ENCODE measurements around the gene GLRX. TPM values are rescaled to one million over a fixed set of nuclear protein-coding genes. Genes with fewer than 3 reads are reported as not detected.

The GLRX gene
- total and polyA plus RNA-seq, 2 of the 4 experiments (the other 2 are of a cell fraction), result 142 to 193 TPM

DNA sequence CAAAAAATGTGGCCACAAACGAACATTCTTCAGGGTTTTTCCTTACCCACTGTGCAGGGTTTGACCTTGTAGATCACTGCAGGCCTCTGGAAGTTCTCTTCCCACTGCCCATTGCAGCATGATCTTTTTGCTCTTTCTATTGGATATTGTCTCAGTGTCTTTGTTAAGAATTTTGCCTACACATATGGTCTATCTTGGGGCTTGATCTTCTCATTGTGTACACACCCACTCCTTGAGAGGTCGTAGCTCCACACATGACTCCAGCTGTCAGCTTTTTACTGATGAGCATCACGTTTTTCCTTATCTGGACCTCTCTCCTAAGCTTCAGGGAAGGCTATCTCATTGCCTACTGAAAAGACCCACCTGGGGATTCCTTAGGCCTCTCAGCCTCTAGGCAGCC is 3.0 kb upstream of the GLRX start:
- Histone ChIP-seq H3K4me3 (ENCODE audit: insufficient read depth, low read depth, low read length) (no peak overlapping the region), H3K9ac (ENCODE audit: low read depth, low read length) (no peak overlapping the region), H4K20me1 (ENCODE audit: insufficient read depth, low read length) (peaks cover 14% of the 10 kb centered on the region; the same call in 1 of the 2 replicates), H4K91ac (ENCODE audit: insufficient read depth, low read depth, low read length) (0 out of 2 replicates have a peak overlapping the region, but pooled peaks have one; percentile 5), H3K79me1 (ENCODE audit: low read depth in 1 of 2, low read length in 2 of 2) (peaks cover 0 to 25% of the 10 kb centered on the region in 2 experiments; a peak in 2 of 4 replicates), H2BK15ac (ENCODE audit: low read depth, low read length) (peak overlapping the region; percentile 32; the same call in 1 of the 3 replicates), H2BK20ac (ENCODE audit: low read depth, low read length) (no peak overlapping the region; the same call in 1 of the 2 replicates), H3K9me3 (ENCODE audit: control insufficient read depth, insufficient read depth, low read length) (no peaks in the 10 kb centered on the region), H3K14ac (replicated peaks; ENCODE audit: low read depth, low read length) (0 out of 2 replicates have a peak overlapping the region, but pooled peaks have one; percentile 3), H3K23ac (ENCODE audit: low read depth, low read length) (no peak overlapping the region), H2AFZ (replicated peaks; ENCODE audit: low read length, poor library complexity) (no peak overlapping the region), H2BK5ac (ENCODE audit: low read depth, low read length, poor library complexity, severe bottlenecking) (no peak overlapping the region), H3K18ac (ENCODE audit: low read depth, low read length) (no peak overlapping the region), H3K27me3 (ENCODE audit: control insufficient read depth, insufficient read depth, low read length) (no peaks in the 10 kb centered on the region), H2BK120ac (ENCODE audit: low read depth, low read length) (peak overlapping the region; percentile 8; the same call in 1 of the 2 replicates), H3K36me3 (ENCODE audit: control insufficient read depth, insufficient read depth, low read length) (no peaks in the 10 kb centered on the region), H4K5ac (ENCODE audit: low read depth, low read length) (no peak overlapping the region), H3K4me2 (ENCODE audit: low read depth, low read length) (no peak overlapping the region), H2AK5ac (ENCODE audit: low read depth, low read length) (peak overlapping the region; percentile 38), H3K56ac (ENCODE audit: extremely low read depth, insufficient read depth, low read length) (no peak overlapping the region), H3K4ac (ENCODE audit: low read depth, low read length) (0 out of 2 replicates have a peak overlapping the region, but pooled peaks have one; percentile 30), H3K27ac (ENCODE audit: insufficient read depth, low read length) (no peak overlapping the region), H3K9me1 (ENCODE audit: insufficient read depth, low read length) (peaks cover 11% of the 10 kb centered on the region), H4K8ac (ENCODE audit: low read depth in 2 of 2, low read length in 2 of 2) (no peak overlapping the region), H2AK9ac (replicated peaks; ENCODE audit: low read depth, low read length, poor library complexity) (no peak overlapping the region), H3K4me1 (ENCODE audit: control insufficient read depth, insufficient read depth, low read length) (peaks cover 16% of the 10 kb centered on the region)
- 80% methylated on average over 1 of the region's 3 CpGs; no CpG with 5 or more reads in 1 of the 2 experiments for WGBS, 2 experiments (ENCODE audit: extremely low coverage in 2 of 2, insufficient read length in 1 of 2)
- TF ChIP-seq MAFK (IDR thresholded peaks at IDR 0.05; ENCODE audit: low read depth, low read length), result no peak
- BruUV-seq (replicated peaks), result no TSS peak
- intact Hi-C loops (cut with micrococcal nuclease) (no loop called here), dilution Hi-C loops (cut with HindIII; ENCODE audit: low sequenced_read_pairs, unreplicated experiment) (no loop called here), in situ Hi-C loops (cut with MboI; ENCODE audit: low sequenced_read_pairs) (no loop called here)
- DNase-seq (no peak), ATAC-seq (ENCODE audit: low read depth) (no peak)
- ChIA-PET POLR2A (ENCODE audit: unreplicated experiment) (no interaction called here), CTCF (no interaction called here)
